HG03457 (cell line): Measurements from ENCODE around the gene GPHN.
"Not testable (repeated sequence)": the region's sequence is repeated elsewhere in the genome, so short reads cannot be mapped to it uniquely, and the experiment has no call there.

Source experiments
- ATAC-seq: cut with Tn5 transposase; IDR thresholded peaks from one replicate; pipeline ENCODE4 v1.9.1; 2021; ENCODE audit warnings: moderate number of reproducible peaks; ENCODE audit not compliant: unreplicated experiment

The GPHN gene

DNA sequence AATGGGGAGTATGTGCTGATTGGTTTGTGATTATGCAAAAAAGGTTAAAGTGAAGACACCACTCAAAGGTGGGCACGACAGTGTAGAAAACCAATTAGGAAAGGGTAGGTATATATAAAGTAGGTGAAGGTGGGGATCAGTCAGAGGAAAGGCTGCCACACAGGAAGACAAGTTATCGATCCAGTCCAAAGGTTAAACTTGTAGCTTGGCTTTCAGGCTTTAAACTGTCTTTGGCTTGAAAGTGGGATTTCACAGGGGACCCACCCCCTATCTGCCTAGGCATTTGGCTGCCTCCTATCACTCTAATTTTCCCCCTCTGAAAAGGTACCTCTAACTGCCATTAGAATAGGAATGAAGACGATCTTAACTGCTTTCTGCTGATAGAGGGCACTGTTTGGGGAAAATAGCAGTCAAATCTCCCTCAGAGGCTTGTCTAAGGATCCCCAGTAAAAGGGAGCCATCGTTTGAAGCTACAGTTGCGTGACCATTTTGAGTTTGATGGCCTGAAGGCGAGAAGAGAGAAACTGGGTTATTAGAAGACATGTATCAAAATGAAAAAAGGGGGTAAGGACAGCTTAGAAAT is 250.2 kb downstream of the GPHN start:
- no peak for ATAC-seq

DNA sequence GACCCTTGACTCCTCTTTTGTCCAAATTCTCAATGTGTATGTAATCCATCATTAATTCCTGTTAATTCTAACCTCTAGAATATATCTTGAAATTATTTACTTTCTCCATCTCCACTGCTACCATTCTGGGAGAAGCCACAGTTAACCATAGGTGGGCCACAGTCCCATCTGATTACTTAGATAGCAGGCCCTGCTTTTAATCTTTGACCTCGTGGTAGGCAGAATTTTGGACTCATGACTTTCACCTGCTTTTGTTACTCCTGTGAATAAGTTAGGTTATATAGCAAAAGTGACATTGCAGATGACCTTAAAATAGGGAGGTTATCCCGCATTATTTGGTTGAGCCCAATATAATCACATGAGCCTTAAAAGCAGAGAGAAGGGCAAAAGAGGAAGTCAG is 264.2 kb downstream of the GPHN start:
- no peak for ATAC-seq

DNA sequence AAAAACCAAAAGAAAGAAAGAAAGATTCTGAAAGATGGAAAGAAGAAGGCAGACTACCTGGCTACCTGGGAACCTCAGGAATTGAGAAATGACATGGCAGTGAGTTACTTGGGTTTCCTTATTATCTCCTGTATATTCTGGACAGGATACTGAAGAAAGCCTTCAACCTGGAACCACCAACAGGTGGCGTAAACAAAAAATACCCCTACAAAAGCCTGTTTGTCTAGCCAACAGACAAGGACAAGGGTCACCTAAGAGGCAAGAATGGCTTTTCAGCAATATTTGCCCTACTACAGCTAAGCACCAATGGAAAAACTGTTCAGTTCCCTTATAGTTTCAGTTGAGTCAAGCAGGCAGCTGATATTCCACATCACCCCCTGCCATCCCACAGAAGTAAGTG is 274.9 kb downstream of the GPHN start:
- ATAC-seq: no peak

DNA sequence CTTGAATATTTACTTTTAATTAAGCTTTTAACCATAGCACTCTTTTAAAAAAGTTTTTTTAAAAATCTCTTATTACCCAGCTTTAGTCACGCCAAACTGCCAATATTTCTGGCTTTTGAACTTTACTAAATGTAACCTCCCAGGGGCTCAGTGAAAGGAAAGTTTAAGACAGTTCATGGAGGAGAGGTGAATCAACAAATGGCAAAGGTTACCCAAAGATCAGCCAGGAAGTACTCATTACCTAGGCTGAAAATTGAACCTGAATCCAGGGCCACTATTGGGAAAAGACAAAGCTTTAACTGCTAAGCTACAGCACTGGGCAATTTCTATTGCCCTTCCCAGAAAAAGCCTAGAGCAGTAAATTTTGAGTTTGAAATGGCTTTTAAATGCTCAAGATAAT is 282.2 kb downstream of the GPHN start:
- ATAC-seq: no peak

DNA sequence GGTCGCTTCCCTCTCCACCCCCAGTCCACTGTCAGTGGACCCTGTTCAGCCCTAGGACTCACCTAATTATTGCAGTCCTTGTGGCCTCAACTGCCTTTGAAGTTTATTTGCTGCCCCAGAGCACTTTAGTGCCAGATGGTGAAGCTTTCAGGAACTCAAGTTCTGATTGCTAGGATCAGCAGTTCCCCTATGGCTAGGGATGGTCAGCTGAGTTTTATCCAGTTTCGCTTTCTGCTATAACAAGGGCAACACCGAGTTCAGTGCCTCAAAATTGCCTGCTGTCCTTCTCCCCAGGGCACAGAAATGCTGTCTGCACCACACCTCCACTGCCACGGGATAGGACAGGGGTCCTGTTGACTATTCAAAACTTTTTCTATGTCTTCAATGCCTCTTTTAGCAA is 295.0 kb downstream of the GPHN start:
- no peak for ATAC-seq

DNA sequence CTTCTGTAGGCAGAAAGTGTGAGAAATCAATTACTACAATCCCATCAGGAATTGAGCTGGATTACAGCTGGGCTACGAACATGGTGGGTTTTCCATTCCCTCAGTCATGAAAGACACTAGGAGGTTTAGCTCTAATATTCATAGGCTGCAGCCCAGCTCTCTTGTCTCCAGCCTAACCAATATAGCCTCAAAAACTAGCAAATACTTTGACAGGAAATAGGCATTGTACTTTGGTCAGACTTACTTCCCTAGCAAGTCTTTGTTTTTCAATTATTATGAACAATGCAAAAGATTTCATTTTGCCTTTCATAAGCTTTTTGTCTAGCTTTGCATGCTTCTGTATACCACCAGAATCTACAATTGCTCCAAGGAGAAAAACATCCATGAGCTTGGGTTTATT is 296.2 kb downstream of the GPHN start:
- ATAC-seq: no peak

DNA sequence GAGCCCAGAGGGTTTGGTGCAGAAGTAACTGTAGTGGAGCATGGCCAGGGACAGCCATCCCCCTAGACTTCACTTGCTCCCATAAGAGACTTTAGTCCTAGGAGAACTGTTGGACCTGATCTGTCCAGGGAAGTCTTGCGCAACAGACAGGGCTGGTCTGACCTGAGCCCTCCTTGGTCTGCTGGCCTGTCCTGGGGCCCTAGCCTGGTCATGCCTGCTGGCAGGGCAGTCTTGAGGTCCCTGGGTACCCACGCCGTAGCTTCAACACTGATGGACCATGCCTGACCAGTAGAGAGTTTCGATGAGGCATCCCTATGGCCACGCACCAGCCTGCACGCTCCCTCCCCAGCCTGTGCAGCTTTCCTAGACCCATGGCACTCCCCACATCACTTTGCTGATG is 305.7 kb downstream of the GPHN start:
- no peak for ATAC-seq

DNA sequence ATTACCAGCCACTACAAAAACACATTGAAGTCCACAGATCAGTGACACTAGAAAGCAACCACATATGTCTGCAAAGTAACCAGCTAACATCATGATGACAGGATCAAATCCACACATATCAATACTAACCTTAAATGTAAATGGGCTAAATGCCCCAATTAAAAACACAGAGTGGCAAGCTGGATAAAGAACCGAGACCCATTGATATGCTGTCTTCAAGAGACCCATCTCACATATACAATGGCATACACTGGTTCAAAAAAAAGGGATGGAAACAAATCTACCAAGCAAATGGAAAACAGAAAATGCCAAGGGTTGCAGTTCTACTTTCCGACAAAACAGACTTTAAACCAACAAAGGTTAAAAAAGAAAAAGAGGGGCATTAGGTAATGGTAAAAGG is 307.7 kb downstream of the GPHN start:
- no peak for ATAC-seq

DNA sequence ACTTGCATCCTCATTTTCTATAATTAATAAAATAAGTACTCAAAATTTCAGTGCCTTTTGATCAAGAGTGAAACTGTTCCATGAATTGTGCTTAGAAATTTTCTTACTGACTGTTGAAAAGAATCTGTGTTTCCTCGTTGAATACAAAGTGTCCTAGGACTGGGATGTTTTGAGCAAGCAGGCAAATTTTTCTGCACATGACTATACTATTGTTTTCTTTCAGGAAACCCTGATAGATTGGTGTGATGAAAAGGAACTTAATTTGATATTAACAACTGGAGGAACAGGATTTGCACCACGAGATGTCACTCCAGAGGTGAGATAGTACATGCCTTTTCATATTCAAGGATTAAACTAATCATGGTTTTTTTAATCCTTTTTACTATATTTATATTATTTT is 316.3 kb downstream of the GPHN start:
- ATAC-seq: no peak

DNA sequence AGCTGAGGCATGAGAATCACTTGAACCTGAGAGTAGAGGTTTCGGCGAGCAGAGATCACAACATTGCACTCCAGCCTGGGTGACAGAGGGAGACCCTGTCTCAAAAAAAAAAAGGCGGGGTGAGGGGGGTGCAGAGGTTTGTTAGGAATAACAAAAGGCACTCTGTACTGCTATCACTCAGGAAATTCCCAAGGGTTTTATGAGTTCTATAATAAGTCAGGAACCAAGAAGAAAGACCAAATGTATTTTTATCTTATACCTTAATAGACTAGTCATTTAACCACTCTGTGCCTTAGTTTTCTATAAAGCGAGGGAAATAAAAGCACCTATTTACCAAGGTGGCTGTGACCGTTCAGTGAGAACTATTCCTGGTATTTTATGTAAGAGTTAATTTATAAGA is 319.2 kb downstream of the GPHN start:
- ATAC-seq: no peak

DNA sequence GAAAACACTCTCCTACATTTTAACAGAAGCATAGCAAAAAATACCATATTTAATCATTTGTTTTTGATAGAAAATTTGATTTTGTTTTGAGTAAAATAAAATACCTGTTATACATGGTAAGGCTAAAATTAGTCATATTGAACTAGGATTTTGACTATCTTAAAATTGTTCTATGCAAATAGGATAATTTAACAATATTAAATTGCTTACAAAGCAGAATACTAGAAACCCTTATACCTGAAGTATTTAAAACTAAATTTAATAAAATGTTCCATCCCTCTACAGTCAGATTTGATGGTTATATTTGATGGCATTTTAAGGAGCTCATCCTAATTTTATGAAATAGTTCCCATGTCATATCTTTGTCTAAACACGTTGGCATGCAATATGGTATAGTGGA is 323.2 kb downstream of the GPHN start:
- ATAC-seq: no peak

DNA sequence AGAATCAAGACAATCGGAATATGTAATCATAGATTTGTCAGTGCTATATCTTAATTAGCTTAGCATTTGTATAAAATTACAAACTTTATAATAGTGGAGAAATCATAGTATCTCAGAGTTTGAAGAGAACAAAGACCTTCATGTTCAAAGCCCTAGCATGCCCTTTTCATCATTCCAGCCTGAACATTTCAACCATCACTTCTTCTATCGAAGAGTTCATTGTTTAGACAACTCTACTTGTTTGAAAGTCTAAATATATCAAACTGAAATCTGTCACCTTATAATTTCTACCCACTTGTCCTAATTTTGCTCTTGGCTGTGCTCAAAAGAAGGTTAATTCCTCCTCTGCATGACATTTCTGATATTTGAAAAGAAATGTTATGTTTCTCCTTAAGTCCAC is 325.9 kb downstream of the GPHN start:
- ATAC-seq: no peak

DNA sequence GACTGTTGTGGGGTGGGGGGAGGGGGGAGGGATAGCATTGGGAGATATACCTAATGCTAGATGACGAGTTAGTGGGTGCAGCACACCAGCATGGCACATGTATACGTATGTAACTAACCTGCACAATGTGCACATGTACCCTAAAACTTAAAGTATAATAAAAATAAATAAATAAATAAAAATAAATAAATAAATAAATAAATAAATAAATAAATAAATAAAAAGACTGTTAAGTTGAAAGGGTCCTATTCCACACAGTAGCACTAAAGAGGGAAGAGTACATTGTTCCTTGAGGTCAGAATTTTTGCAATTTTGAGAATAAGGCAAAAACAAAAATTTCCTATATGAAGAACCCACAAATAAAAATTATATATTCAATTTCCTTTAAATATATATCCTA is 329.5 kb downstream of the GPHN start:
- not testable (repeated sequence) for ATAC-seq

DNA sequence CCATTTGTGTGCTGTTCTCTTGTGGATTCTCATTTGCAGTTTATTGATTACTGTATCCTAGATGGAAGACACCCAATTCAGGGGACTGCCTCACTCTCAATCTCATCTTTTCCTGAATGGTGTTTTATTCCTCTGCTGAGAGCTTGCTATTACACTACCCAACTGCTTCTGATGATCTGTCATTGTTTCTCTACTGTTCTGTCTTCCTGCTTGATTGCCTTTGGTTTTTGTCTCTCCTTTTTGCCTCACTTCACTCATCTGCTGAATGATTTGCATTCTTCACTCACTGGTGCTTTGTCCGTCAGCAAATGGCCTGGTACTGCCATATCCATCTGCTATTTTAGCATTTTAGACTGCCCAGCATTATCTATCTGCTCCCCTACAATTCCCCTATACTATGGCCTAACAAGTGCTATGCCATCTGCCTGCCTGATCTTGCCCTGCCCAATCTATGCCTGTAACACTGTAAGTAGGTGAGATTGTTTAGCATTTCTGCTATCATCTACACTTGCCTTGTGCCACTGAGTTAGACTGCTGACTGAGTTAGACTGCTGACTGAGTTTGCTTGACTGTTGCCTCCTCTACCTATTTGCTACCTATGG is 335.1 kb downstream of the GPHN start:
- no peak for ATAC-seq

DNA sequence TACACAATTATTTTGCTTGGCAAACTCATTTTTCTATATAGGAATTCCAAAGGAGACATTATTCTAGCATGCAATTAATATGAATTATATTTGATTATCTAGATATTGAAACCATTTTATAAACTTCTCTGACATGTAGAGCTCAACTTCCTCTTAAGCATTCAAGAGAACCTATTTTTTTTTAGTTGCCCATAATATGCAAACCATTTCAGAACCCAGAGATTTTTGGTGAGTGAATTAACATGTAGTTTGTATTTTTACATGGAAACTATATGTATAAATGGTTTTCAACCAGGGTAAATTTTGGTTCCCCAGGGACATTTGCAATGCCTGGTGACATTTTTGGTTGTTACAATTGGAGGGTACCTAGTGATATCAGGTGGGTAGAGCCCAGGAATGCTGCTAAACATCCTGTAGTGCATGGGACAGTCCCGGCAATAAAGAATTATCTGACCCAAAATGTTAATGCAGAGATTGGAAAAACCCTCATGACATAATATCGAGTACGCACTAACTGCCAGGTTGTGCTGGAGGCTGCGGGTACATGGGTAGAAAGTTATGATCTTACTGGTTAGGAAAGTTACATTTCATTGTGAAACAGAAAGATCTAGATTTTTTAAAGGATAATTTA is 342.4 kb downstream of the GPHN start:
- ATAC-seq: no peak

DNA sequence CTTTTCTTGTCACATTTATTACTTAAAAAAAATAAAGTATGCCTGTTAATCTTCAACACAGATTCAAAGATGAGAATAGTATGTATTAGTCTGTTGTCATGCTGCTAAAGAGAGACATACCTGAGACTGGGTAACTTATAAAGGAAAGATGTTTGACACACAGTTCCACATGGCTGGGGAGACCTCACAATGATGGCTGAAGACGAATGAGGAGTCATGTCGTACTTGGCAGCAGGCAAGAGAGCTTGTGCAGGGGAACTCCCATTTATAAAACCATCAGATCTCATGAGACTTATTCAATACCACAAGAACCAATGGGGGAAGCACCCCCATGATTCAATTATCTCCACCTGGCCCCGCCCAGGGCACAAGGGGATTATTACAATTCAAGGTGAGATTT is 345.4 kb downstream of the GPHN start:
- ATAC-seq: no peak

DNA sequence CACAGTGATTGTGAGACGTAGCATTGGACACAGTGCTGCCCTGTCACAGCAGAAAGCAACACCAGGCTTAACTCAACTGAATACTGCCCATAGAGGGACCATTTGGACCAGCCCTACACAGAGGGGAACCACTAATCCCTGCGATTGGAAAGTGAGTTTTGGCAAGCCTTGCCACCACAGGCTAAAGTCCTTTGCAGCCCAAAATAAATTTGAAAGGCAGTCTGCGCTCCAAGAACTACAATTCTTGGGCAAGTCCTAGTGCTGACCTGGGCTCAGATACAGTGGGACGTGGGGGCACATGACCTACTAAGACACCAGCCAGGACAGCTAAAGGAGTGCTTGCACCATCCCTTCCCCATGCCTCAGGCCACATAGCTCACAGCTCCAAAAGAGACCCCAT is 349.9 kb downstream of the GPHN start:
- ATAC-seq: no peak

DNA sequence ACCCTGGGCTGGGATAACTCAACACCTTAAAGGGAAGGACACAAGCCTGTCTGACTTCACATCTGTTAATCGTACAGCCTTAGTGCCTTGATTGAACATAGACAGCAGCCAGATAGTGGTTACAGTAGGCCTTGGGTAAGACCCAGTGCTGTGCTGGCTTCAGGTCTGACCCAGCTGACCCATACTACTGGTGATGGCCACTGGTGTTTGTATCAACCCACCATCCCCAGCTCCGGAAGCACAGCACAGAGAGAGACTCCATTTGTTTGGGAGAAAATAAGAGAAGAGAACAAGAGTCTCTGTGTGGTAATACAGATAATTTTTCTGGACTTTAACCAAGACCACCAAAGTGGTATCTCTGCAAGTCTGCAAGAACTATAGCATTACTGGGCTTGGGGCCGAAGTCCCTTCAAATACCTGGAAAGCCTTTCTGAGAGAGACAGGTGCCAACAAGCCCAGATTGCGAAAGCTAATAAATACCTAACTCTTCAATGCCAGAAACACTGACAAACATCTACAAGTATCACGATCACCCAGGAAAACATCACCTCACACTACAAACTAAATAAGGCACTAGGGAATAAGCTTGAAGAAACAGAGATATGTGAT is 351.2 kb downstream of the GPHN start:
- ATAC-seq: no peak

DNA sequence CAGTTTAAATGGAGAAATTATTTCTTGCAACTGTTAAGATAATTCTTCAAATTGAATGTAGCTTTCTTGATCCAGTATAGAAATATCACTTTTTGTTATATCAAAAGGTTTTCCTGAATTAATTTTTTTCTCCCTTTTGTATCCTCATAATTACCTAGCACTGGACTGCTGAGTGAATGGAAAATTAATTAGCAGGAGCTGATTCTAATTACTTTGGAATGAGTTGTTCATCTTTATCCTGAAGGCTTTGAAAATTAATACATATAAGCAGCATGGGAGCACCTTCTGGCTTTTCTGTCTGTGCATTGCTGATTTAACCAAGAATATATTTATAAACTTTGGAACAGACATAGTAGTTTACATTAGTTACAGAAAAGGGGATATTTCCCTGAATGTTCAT is 373.6 kb downstream of the GPHN start:
- no peak for ATAC-seq

DNA sequence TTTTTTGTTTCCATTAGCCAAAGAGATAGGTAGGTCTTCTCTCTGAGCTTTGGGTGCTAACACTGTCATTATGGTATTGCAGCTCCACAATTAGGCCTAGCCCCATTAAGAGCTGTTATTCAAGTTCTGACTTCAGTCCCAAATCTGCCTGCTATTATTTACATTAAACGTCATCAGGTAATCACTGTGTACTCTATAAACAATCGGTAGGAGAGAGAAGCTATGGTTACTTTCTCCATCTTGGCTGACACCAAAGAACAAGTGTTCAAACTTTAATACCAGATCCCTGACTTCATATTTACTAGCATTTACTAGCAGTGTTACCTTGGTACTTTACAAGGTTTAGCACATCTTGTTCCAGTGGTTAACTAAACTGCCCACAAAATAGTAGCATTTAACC is 376.2 kb downstream of the GPHN start:
- no peak for ATAC-seq

DNA sequence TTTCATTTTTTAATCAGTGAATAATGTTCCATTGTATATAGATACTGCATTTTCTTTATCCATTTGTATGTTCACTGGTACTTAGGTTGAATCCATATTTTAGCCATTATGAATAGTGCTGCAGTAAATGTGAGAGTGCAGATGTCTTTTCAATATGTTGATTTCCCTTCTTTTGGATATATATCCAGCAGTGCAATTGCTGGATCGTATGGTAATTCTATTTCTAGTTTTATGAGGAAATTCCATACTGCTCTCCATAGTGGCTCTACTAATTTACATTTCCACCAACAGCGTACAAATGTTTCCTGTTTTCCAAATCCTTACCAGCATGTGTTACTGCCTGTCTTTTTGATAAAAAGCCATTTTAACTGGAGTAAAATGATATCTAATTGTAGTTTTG is 392.8 kb downstream of the GPHN start:
- ATAC-seq: no peak

DNA sequence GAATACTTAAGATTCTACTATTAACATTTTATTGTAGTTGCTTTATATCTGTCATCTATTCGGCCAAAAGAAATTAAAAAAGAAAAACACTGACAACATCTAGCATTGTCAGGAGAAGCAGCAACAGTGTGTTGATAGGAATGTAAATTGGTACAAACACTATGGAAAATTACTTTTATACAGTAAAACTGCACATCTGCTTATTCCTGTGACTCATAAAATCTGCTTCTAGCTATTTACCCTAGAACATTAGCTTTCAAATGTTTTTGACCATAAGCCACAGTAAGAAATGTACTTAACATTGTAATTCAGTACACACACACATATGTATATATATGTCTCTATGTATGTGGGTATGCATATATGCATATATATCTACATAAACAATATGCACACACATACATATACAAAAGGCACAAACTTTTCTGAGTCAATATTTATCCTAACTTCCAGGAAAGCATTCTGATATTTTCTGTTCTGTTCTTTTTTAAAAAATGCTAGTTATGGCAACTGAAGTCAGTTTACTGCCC is 402.4 kb downstream of the GPHN start:
- ATAC-seq: no peak
